Measurements from ENCODE around the gene NEDD4. TPM values are rescaled to one million over a fixed set of nuclear protein-coding genes. Genes with fewer than 3 reads are reported as not detected.
"Not testable (repeated sequence)": the region's sequence is repeated elsewhere in the genome, so short reads cannot be mapped to it uniquely, and the experiment has no call there.

NEDD4 gene
- total RNA-seq, 2 experiments from 2014 or later: 2.6 to 2.7 TPM

DNA sequence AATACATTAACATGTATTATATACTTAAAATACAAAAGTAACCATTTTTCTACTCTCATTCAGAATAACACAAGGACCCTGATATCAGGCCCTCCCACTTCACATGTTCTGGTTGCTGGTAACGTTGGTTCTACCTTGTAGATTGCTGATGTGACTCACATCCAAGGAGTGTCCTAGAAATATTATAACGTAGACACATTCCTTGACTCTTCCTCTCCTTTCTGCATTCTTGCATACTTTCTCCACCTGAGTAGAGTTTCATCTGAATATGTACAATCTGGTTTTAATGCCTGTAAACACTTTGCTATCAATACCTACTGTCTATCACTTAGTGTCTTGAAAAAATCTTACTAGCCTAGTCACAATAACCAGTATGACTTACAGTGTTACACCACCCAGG is 35.0 kb upstream of the NEDD4 start:
- H3K4me3 Mint-ChIP-seq: no peak overlapping the region
- CTCF ChIA-PET: interaction anchor here (0.6 kb wide), 1 partner anchor 419 kb away, joined by 5 read pairs; no protein-coding TSS in a partner anchor

DNA sequence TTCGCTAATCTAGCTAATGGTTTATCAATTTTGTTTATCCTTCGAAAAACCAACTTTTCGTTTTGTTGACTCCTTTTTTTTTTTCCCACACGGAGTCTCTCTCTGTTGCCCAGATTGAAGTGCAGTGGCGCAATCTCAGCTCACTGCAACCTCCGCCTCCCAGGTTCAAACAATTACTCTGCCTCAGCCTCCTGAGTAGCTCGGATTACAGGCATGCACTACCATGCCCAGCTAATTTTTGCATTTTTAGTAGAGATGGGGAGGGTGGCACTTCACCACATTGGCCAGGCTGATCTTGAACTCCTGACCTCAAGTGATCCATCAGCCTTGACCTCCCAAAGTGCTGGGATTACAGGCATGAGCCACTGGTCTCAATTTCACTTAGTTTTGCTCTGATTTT is 29.7 kb upstream of the NEDD4 start:
- H3K27ac ChIP-seq (ENCODE audit: low read depth in 1 of 2, low read length in 2 of 2); intact Hi-C loops (cut with DNase I, micrococcal nuclease); H3K9me3 ChIP-seq (ENCODE audit: control insufficient read depth in 1 of 2, insufficient read depth in 1 of 2, low read length in 2 of 2); DNase-seq; CTCF ChIA-PET; H3K36me3 ChIP-seq (ENCODE audit: insufficient read depth, low read length); H3K27ac Mint-ChIP-seq; H3K4me1 Mint-ChIP-seq (ENCODE audit: low read depth); H3K9me3 Mint-ChIP-seq; H3K27me3 ChIP-seq (ENCODE audit: control insufficient read depth in 1 of 2, insufficient read depth in 2 of 2, low read length in 2 of 2); ATAC-seq (ENCODE audit: poor library complexity); H3K4me3 Mint-ChIP-seq; H3K4me1 ChIP-seq (ENCODE audit: insufficient read depth, low read length); H3K36me3 Mint-ChIP-seq (ENCODE audit: low read depth); H3K4me3 ChIP-seq (ENCODE audit: low read length): not testable (repeated sequence)
- H3K27me3 Mint-ChIP-seq: peaks cover 21% of the 10 kb centered on the region
- POLR2A ChIA-PET: interaction anchor here (0.6 kb wide), 1 partner anchor 15 kb away, joined by 3 read pairs; no protein-coding TSS in a partner anchor

More for the DNA sequence above, 35.0 kb upstream of the NEDD4 start:
- intact Hi-C loops (cut with DNase I, micrococcal nuclease): no loop called here
- Histone ChIP-seq H3K4me3 (ENCODE audit: low read length) (no peak overlapping the region), H3K27me3 (ENCODE audit: control insufficient read depth in 1 of 2, insufficient read depth in 2 of 2, low read length in 2 of 2) (no peaks in the 10 kb centered on the region), H3K4me1 (ENCODE audit: insufficient read depth, low read length) (no peaks in the 10 kb centered on the region), H3K9me3 (ENCODE audit: control insufficient read depth in 1 of 2, insufficient read depth in 1 of 2, low read length in 2 of 2) (no peaks in the 10 kb centered on the region), H3K36me3 (ENCODE audit: insufficient read depth, low read length) (no peaks in the 10 kb centered on the region), H3K27ac (ENCODE audit: low read depth in 1 of 2, low read length in 2 of 2) (no peak overlapping the region)
- no peaks in the 10 kb centered on the region for H3K27me3 Mint-ChIP-seq
- TF ChIP-seq, protein P1, sequence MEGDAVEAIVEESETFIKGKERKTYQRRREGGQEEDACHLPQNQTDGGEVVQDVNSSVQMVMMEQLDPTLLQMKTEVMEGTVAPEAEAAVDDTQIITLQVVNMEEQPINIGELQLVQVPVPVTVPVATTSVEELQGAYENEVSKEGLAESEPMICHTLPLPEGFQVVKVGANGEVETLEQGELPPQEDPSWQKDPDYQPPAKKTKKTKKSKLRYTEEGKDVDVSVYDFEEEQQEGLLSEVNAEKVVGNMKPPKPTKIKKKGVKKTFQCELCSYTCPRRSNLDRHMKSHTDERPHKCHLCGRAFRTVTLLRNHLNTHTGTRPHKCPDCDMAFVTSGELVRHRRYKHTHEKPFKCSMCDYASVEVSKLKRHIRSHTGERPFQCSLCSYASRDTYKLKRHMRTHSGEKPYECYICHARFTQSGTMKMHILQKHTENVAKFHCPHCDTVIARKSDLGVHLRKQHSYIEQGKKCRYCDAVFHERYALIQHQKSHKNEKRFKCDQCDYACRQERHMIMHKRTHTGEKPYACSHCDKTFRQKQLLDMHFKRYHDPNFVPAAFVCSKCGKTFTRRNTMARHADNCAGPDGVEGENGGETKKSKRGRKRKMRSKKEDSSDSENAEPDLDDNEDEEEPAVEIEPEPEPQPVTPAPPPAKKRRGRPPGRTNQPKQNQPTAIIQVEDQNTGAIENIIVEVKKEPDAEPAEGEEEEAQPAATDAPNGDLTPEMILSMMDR (IDR thresholded peaks at IDR 0.05): no peak
- H3K36me3 Mint-ChIP-seq (ENCODE audit: low read depth): no peaks in the 10 kb centered on the region
- no peak overlapping the region for H3K27ac Mint-ChIP-seq
- no peaks in the 10 kb centered on the region for H3K4me1 Mint-ChIP-seq (ENCODE audit: low read depth)
- peaks cover 4% of the 10 kb centered on the region for H3K9me3 Mint-ChIP-seq
- POLR2A ChIA-PET: no interaction called here
- DNase-seq (no peak), ATAC-seq (ENCODE audit: poor library complexity) (no peak)

DNA sequence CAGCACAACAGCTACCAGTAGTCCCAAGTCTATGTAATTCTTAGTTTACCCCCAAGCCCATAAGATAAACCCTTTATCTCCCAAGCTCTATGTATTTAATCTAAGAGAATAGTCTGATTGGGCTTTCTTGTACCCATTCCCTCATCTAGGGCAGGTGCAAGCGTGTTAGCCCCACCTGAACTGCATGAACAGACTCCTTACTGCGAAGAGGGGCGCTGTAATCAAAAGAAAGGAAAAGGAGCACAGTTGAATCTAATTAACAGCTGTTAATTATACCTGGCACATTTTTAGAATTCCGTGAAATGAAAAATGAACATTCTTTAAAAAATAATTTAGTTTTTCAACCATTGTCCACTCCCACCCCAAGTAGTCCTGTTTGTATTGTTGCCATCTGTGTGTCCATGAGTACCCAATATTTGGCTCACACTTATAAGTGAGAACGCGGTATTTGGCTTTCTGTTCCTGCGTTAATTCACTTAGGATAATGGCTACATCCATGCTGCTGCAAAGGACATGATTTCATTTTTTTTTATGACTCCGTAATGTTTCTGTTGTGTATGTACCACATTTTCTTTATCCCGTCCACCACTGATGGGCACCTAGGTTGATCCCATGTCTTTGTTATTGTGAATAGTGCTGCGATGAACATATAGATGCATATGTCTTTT is 26.5 kb upstream of the NEDD4 start:
- Mint-ChIP-seq H3K27ac (no peak overlapping the region), H3K36me3 (ENCODE audit: low read depth) (no peaks in the 10 kb centered on the region), H3K4me3 (no peak overlapping the region), H3K27me3 (peaks cover 21% of the 10 kb centered on the region), H3K9me3 (peaks cover 7% of the 10 kb centered on the region), H3K4me1 (ENCODE audit: low read depth) (no peaks in the 10 kb centered on the region)
- Histone ChIP-seq H3K27ac (ENCODE audit: low read depth in 1 of 2, low read length in 2 of 2) (no peak overlapping the region), H3K4me3 (ENCODE audit: low read length) (no peak overlapping the region), H3K9me3 (ENCODE audit: control insufficient read depth in 1 of 2, insufficient read depth in 1 of 2, low read length in 2 of 2) (no peaks in the 10 kb centered on the region), H3K4me1 (ENCODE audit: insufficient read depth, low read length) (no peaks in the 10 kb centered on the region), H3K27me3 (ENCODE audit: control insufficient read depth in 1 of 2, insufficient read depth in 2 of 2, low read length in 2 of 2) (no peaks in the 10 kb centered on the region), H3K36me3 (ENCODE audit: insufficient read depth, low read length) (no peaks in the 10 kb centered on the region)
- ChIA-PET POLR2A (no interaction called here), CTCF (interaction anchor here (0.7 to 0.9 kb wide), 2 partner anchors 33 to 40 kb away, joined by 3 read pairs; no protein-coding TSS in a partner anchor)
- DNase-seq (no peak), ATAC-seq (ENCODE audit: poor library complexity) (no peak)
- TF ChIP-seq, protein P1 (IDR thresholded peaks at IDR 0.05): no peak
- intact Hi-C loops (cut with DNase I, micrococcal nuclease): no loop called here

All from CD4-positive, alpha-beta T cell (primary cell).